Neural progenitor cell (in vitro differentiated cells): ENCODE data around the gene DGCR6L. TPM values are rescaled to one million over a fixed set of nuclear protein-coding genes. Genes with fewer than 3 reads are reported as not detected.
A peak's percentile ranks its signal among the peaks of the same experiment; 100 is the strongest.

Source experiments
- DNase-seq: peaks from one replicate; pipeline ENCODE4 v3.0.0-alpha.2; 2016; ENCODE audit warnings: low spot score
- H2AFZ ChIP-seq: fragments of 200-600 bp; sonication (generic); replicated peaks from 2 replicates; pipeline ENCODE4 v1.6.1; 2016; ENCODE audit warnings: antibody characterized with exemption
- H3F3A ChIP-seq: fragments of 200-600 bp; sonication (generic); 2 replicates; pipeline ENCODE4 v1.6.1; 2016; ENCODE audit warnings: antibody characterized with exemption, low read depth
- H3K27ac ChIP-seq: fragments of 200-600 bp; sonication (generic); 2 replicates; pipeline ENCODE4 v1.5.1; 2016; ENCODE audit warnings: mild to moderate bottlenecking
- H3K27me3 ChIP-seq: fragments of 200-600 bp; sonication (generic); 2 replicates; pipeline ENCODE4 v1.6.1; 2016; ENCODE audit warnings: mild to moderate bottlenecking, moderate library complexity
- H3K36me3 ChIP-seq: fragments of 200-600 bp; sonication (generic); 2 replicates; pipeline ENCODE4 v1.5.1; 2016
- H3K4me1 ChIP-seq: fragments of 200-600 bp; sonication (generic); 2 replicates; pipeline ENCODE4 v1.6.1; 2016; ENCODE audit warnings: mixed run types
- H3K4me2 ChIP-seq: fragments of 200-600 bp; sonication (generic); 2 replicates; pipeline ENCODE4 v1.6.1; 2016
- H3K4me3 ChIP-seq: fragments of 200-600 bp; sonication (generic); 2 replicates; pipeline ENCODE4 v1.5.1; 2016
- H3K79me2 ChIP-seq: fragments of 200-600 bp; sonication (generic); 2 replicates; pipeline ENCODE4 v1.6.1; 2016; ENCODE audit warnings: low read depth
- H3K9ac ChIP-seq: fragments of 200-600 bp; sonication (generic); 2 replicates; pipeline ENCODE4 v1.6.1; 2016
- H3K9me3 ChIP-seq: fragments of 200-600 bp; sonication (generic); 2 replicates; pipeline ENCODE4 v1.5.1; 2016; ENCODE audit warnings: low read depth
- H4K20me1 ChIP-seq: fragments of 200-600 bp; sonication (generic); 2 replicates; pipeline ENCODE4 v1.6.1; 2016; ENCODE audit warnings: low read depth
- H3K27ac Mint-ChIP-seq: 3 replicates; pipeline ENCODE4 v1.8.0; 2021; ENCODE audit warnings: mixed read lengths
- H3K27me3 Mint-ChIP-seq: 2 replicates; pipeline ENCODE4 v1.8.0; 2022; ENCODE audit warnings: low read depth, mild to moderate bottlenecking, inconsistent platforms, moderate library complexity, mixed read lengths; ENCODE audit not compliant: insufficient read depth
- H3K36me3 Mint-ChIP-seq: 3 replicates; pipeline ENCODE4 v1.8.0; 2021; ENCODE audit warnings: mixed read lengths
- H3K4me1 Mint-ChIP-seq: 3 replicates; pipeline ENCODE4 v1.8.0; 2021; ENCODE audit warnings: mixed read lengths
- H3K4me3 Mint-ChIP-seq: 3 replicates; pipeline ENCODE4 v1.8.0; 2021; ENCODE audit warnings: mild to moderate bottlenecking, moderate library complexity, mixed read lengths
- H3K9me3 Mint-ChIP-seq: 3 replicates; pipeline ENCODE4 v1.8.0; 2020; ENCODE audit warnings: mixed read lengths
- CTCF ChIP-seq: fragments of 200-600 bp; sonication (generic); IDR thresholded peaks from 2 replicates; pipeline ENCODE4 v1.5.1; 2017; ENCODE audit warnings: antibody characterized with exemption, mild to moderate bottlenecking
- EZH2 ChIP-seq: fragments of 200-600 bp; sonication (generic); IDR thresholded peaks from 2 replicates; pipeline ENCODE4 v1.6.1; 2017; ENCODE audit warnings: antibody characterized with exemption, mild to moderate bottlenecking, moderate library complexity
- EZH2phosphoT487 ChIP-seq: fragments of 200-600 bp; sonication (generic); IDR thresholded peaks from 2 replicates; pipeline ENCODE4 v1.6.1; 2017; ENCODE audit warnings: antibody characterized with exemption
- total RNA-seq: library from RNA; depleted of rRNA; stranded (reverse); fragments of >200 nt; gene quantifications from 2 replicates; pipeline ENCODE4 v1.2.3, GENCODE V29; 2015; ENCODE audit warnings: low replicate concordance

The DGCR6L gene
- total RNA-seq, 1 donor from 2014 or later, result 22.3 TPM

GRCh38 chr22:20292108-20292507, 27.8 kb downstream of the DGCR6L start:
- H3K9me3 Mint-ChIP-seq, result no peaks in the 10 kb centered on the region
- DNase-seq, result no peak
- H3K4me3 ChIP-seq, result no peak overlapping the region
- TF ChIP-seq CTCF, result no peak
- no peak for TF ChIP-seq EZH2phosphoT487
- TF ChIP-seq EZH2, result no peak
- H3K27me3 Mint-ChIP-seq, result peaks cover 14% of the 10 kb centered on the region
- H3K4me3 Mint-ChIP-seq, result no peak overlapping the region
- no peaks in the 10 kb centered on the region for H3K36me3 Mint-ChIP-seq
- H4K20me1 ChIP-seq, result no peaks in the 10 kb centered on the region
- no peak overlapping the region for H3K9ac ChIP-seq
- H3K4me2 ChIP-seq, result no peak overlapping the region
- H3K27ac ChIP-seq, result no peak overlapping the region
- no peaks in the 10 kb centered on the region for H3K4me1 ChIP-seq
- H3K27ac Mint-ChIP-seq, result no peak overlapping the region
- H3F3A ChIP-seq, result no peaks in the 10 kb centered on the region
- peaks cover 20% of the 10 kb centered on the region for H3K27me3 ChIP-seq
- no peak overlapping the region for H2AFZ ChIP-seq
- no peaks in the 10 kb centered on the region for H3K9me3 ChIP-seq
- no peaks in the 10 kb centered on the region for H3K79me2 ChIP-seq
- no peaks in the 10 kb centered on the region for H3K36me3 ChIP-seq
- peaks cover 6% of the 10 kb centered on the region for H3K4me1 Mint-ChIP-seq

DNA sequence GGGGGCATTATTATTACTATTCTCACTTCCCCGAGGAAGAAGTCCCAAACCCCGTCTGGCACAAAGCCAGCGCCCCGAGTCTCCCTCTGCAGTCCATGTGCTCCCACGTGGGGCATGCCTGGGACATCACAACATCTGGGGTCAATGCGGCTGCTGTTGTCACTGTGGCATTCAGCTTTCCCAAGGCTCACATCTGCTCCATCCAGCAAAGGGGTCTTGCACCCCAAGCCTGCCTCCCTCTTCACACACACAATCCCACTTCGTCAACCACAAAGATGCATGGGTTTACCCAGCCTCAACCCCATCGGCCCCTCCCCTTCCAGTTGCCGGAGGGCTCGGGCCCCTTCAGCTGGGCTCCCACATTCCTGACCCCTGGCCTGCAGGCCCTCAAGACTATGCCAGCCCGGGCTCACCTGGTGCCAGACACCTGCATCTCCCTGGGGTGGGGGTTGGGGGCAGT, 28.2 kb downstream of the DGCR6L start:
- Mint-ChIP-seq H3K4me3 (no peak overlapping the region), H3K27ac (peak overlapping the region; percentile 37), H3K27me3 (peaks cover 15% of the 10 kb centered on the region), H3K4me1 (peaks cover 10% of the 10 kb centered on the region), H3K36me3 (no peaks in the 10 kb centered on the region), H3K9me3 (no peaks in the 10 kb centered on the region)
- no peak overlapping the region for H3K4me2 ChIP-seq
- no peaks in the 10 kb centered on the region for H3K4me1 ChIP-seq
- no peaks in the 10 kb centered on the region for H3K79me2 ChIP-seq
- no peak overlapping the region for H3K9ac ChIP-seq
- peaks cover 15% of the 10 kb centered on the region for H3K27me3 ChIP-seq
- H2AFZ ChIP-seq, result no peak overlapping the region
- no peaks in the 10 kb centered on the region for H3F3A ChIP-seq
- H3K27ac ChIP-seq, result no peak overlapping the region
- TF ChIP-seq CTCF, result no peak
- TF ChIP-seq EZH2phosphoT487, result no peak
- no peak for TF ChIP-seq EZH2
- no peaks in the 10 kb centered on the region for H3K36me3 ChIP-seq
- no peak overlapping the region for H3K4me3 ChIP-seq
- no peak for DNase-seq
- no peaks in the 10 kb centered on the region for H4K20me1 ChIP-seq
- H3K9me3 ChIP-seq, result no peaks in the 10 kb centered on the region

GRCh38 chr22:20291249-20291586, 28.6 kb downstream of the DGCR6L start:
- Histone ChIP-seq H3F3A (no peaks in the 10 kb centered on the region), H3K4me3 (no peak overlapping the region), H3K9ac (no peak overlapping the region), H4K20me1 (no peaks in the 10 kb centered on the region), H3K27ac (no peak overlapping the region), H3K27me3 (peaks cover 12% of the 10 kb centered on the region), H2AFZ (no peak overlapping the region), H3K36me3 (no peaks in the 10 kb centered on the region), H3K4me2 (no peak overlapping the region), H3K9me3 (no peaks in the 10 kb centered on the region), H3K4me1 (no peaks in the 10 kb centered on the region), H3K79me2 (no peaks in the 10 kb centered on the region)
- Mint-ChIP-seq H3K9me3 (no peaks in the 10 kb centered on the region), H3K36me3 (no peaks in the 10 kb centered on the region), H3K27me3 (peaks cover 16% of the 10 kb centered on the region), H3K27ac (no peak overlapping the region), H3K4me1 (peaks cover 10% of the 10 kb centered on the region), H3K4me3 (no peak overlapping the region)
- no peak for DNase-seq
- TF ChIP-seq EZH2, result no peak
- no peak for TF ChIP-seq EZH2phosphoT487

GRCh38 chr22:20290578-20291248, 29.1 kb downstream of the DGCR6L start:
- Histone ChIP-seq H3K4me1 (no peaks in the 10 kb centered on the region), H3K79me2 (no peaks in the 10 kb centered on the region), H4K20me1 (no peaks in the 10 kb centered on the region), H3K27ac (no peak overlapping the region), H3K27me3 (peaks cover 9% of the 10 kb centered on the region), H3K4me3 (no peak overlapping the region), H3K4me2 (no peak overlapping the region), H3K9ac (no peak overlapping the region), H3K9me3 (no peaks in the 10 kb centered on the region), H3K36me3 (no peaks in the 10 kb centered on the region), H3F3A (no peaks in the 10 kb centered on the region), H2AFZ (no peak overlapping the region)
- TF ChIP-seq EZH2 (no peak), EZH2phosphoT487 (no peak), CTCF (no peak)
- Mint-ChIP-seq H3K4me3 (no peak overlapping the region), H3K36me3 (no peaks in the 10 kb centered on the region), H3K4me1 (peaks cover 10% of the 10 kb centered on the region), H3K27ac (no peak overlapping the region), H3K9me3 (no peaks in the 10 kb centered on the region), H3K27me3 (peaks cover 16% of the 10 kb centered on the region)
- no peak for DNase-seq
